Esophagus (tissue), 2 donors: ENCODE results near the gene COL15A1. TPM values are rescaled to one million over a fixed set of nuclear protein-coding genes. Genes with fewer than 3 reads are reported as not detected.
"Not testable (repeated sequence)": the region's sequence is repeated elsewhere in the genome, so short reads cannot be mapped to it uniquely, and the experiment has no call there.

Source experiments
- H3K27ac ChIP-seq, 2 donors: one replicate each; pipeline ENCODE4 v1.5.1; 2013; ENCODE audit warnings: low read depth in 2 of 2, mild to moderate bottlenecking in 2 of 2, inconsistent platforms in 1 of 2, low read length in 1 of 2, moderate library complexity in 1 of 2
- H3K27me3 ChIP-seq, 2 donors: one replicate each; pipeline ENCODE4 v1.6.1; 2013; ENCODE audit warnings: low read length in 2 of 2, control low read depth in 1 of 2, mild to moderate bottlenecking in 1 of 2; ENCODE audit not compliant: insufficient read depth in 2 of 2, control insufficient read depth in 1 of 2
- H3K36me3 ChIP-seq, 2 donors: one replicate each; pipeline ENCODE4 v1.6.1; 2013; ENCODE audit warnings: low read length in 1 of 2; ENCODE audit not compliant: control insufficient read depth in 2 of 2, insufficient read depth in 2 of 2
- H3K4me1 ChIP-seq, 2 donors: one replicate each; pipeline ENCODE4 v1.6.1; 2013; ENCODE audit warnings: low read length in 1 of 2; ENCODE audit not compliant: control insufficient read depth in 2 of 2, insufficient read depth in 2 of 2
- H3K4me3 ChIP-seq, 2 donors: one replicate each; pipeline ENCODE4 v1.5.1; 2013; ENCODE audit warnings: low read length in 2 of 2, mild to moderate bottlenecking in 2 of 2, low read depth in 1 of 2, moderate library complexity in 1 of 2
- H3K9me3 ChIP-seq, 2 donors: one replicate each; pipeline ENCODE4 v1.6.1; 2013; ENCODE audit warnings: mild to moderate bottlenecking in 2 of 2, low read depth in 1 of 2, low read length in 1 of 2, moderate library complexity in 1 of 2; ENCODE audit not compliant: control insufficient read depth in 2 of 2, insufficient read depth in 1 of 2
- WGBS, 2 donors: extraction: QIAGEN DNeasy Blood & Tissue Kit; methylation state at CpG; one replicate each; pipeline ENCODE4 v1.1.7; 2013; 5-methylcytosine and 5-hydroxymethylcytosine counted together
- polyA plus RNA-seq, 2 donors: library from polyadenylated mRNA; stranded (reverse); fragments of 200-250 nt; gene quantifications; one replicate each; pipeline ENCODE4 v1.2.3, GENCODE V29; 2013
- donor health status: healthy with polysubstance abuse.
- donor health status: Bipolar disorder and iron deficiency.

The COL15A1 gene
- polyA plus RNA-seq, 2 donors, result 5.2 to 7.3 TPM

GRCh38 chr9:99001892-99002291 is 58.2 kb downstream of the COL15A1 start:
- no peak overlapping the region for H3K4me3 ChIP-seq
- 96% methylated on average over 2 of the region's 2 CpGs for WGBS, 2 donors
- H3K4me1 ChIP-seq, result peaks cover 0 to 5% of the 10 kb centered on the region in 2 donors
- H3K27me3 ChIP-seq, result no peaks in the 10 kb centered on the region
- H3K9me3 ChIP-seq, result no peaks in the 10 kb centered on the region
- no peaks in the 10 kb centered on the region for H3K36me3 ChIP-seq
- no peak overlapping the region for H3K27ac ChIP-seq

GRCh38 chr9:99002706-99003105 is 59.0 kb downstream of the COL15A1 start:
- no peaks in the 10 kb centered on the region for H3K36me3 ChIP-seq
- H3K27me3 ChIP-seq, result no peaks in the 10 kb centered on the region
- H3K27ac ChIP-seq, result no peak overlapping the region

GRCh38 chr9:99003308-99003707 is 59.6 kb downstream of the COL15A1 start:
- no peak overlapping the region for H3K27ac ChIP-seq
- H3K27me3 ChIP-seq, result no peaks in the 10 kb centered on the region
- H3K9me3 ChIP-seq, result no peaks in the 10 kb centered on the region
- H3K4me1 ChIP-seq, result peaks cover 0 to 5% of the 10 kb centered on the region in 2 donors
- no peak overlapping the region for H3K4me3 ChIP-seq
- WGBS, 2 donors, result 94 to 97% methylated on average over 5 of the region's 5 CpGs
- H3K36me3 ChIP-seq, result no peaks in the 10 kb centered on the region

More at GRCh38 chr9:99002706-99003105, 59.0 kb downstream of the COL15A1 start:
- Histone ChIP-seq H3K4me1 (peaks cover 0 to 5% of the 10 kb centered on the region in 2 donors), H3K9me3 (no peaks in the 10 kb centered on the region), H3K4me3 (no peak overlapping the region)

GRCh38 chr9:99004115-99004514 is 60.4 kb downstream of the COL15A1 start:
- peaks cover 0 to 1% of the 10 kb centered on the region in 2 donors for H3K4me1 ChIP-seq
- H3K27ac ChIP-seq, result no peak overlapping the region
- H3K9me3 ChIP-seq, result no peaks in the 10 kb centered on the region
- H3K27me3 ChIP-seq, result no peaks in the 10 kb centered on the region
- no peaks in the 10 kb centered on the region for H3K36me3 ChIP-seq
- no peak overlapping the region for H3K4me3 ChIP-seq
- 89 to 92% methylated on average over 5 of the region's 5 CpGs for WGBS, 2 donors

- H3K4me3 ChIP-seq, result no peak overlapping the region
- no peaks in the 10 kb centered on the region for H3K27me3 ChIP-seq
- H3K9me3 ChIP-seq, result no peaks in the 10 kb centered on the region
- no peak overlapping the region for H3K27ac ChIP-seq
- 93 to 94% methylated on average over 14 to 16 of the region's 16 CpGs for WGBS, 2 donors
- H3K4me1 ChIP-seq, result no peaks in the 10 kb centered on the region
- no peaks in the 10 kb centered on the region for H3K36me3 ChIP-seq
Measured at GRCh38 chr9:99004717-99005460, 61.2 kb downstream of the COL15A1 start.

- Histone ChIP-seq H3K36me3 (no peaks in the 10 kb centered on the region), H3K9me3 (peaks cover 0 to 2% of the 10 kb centered on the region in 2 donors), H3K27ac (no peak overlapping the region), H3K27me3 (no peaks in the 10 kb centered on the region), H3K4me1 (no peaks in the 10 kb centered on the region), H3K4me3 (no peak overlapping the region)
- WGBS, 2 donors, result 94 to 95% methylated on average over 6 of the region's 6 CpGs
Measured at GRCh38 chr9:99005651-99006050, 61.9 kb downstream of the COL15A1 start.

GRCh38 chr9:99006511-99006910 is 62.8 kb downstream of the COL15A1 start:
- no peaks in the 10 kb centered on the region for H3K36me3 ChIP-seq
- H3K4me1 ChIP-seq, result no peaks in the 10 kb centered on the region
- peaks cover 0 to 2% of the 10 kb centered on the region in 2 donors for H3K9me3 ChIP-seq
- 90 to 100% methylated on average over 1 of the region's 1 CpG for WGBS, 2 donors
- H3K27me3 ChIP-seq, result no peaks in the 10 kb centered on the region
- no peak overlapping the region for H3K27ac ChIP-seq
- H3K4me3 ChIP-seq, result no peak overlapping the region

- H3K9me3 ChIP-seq, result peaks cover 0 to 2% of the 10 kb centered on the region in 2 donors
- 50 to 71% methylated on average over 2 of the region's 2 CpGs for WGBS, 2 donors
Measured at GRCh38 chr9:99006979-99007378, 63.3 kb downstream of the COL15A1 start.

GRCh38 chr9:99008203-99008602 is 64.5 kb downstream of the COL15A1 start:
- Histone ChIP-seq H3K36me3 (no peaks in the 10 kb centered on the region), H3K9me3 (peaks cover 0 to 2% of the 10 kb centered on the region in 2 donors), H3K27me3 (no peaks in the 10 kb centered on the region), H3K27ac (no peak overlapping the region), H3K4me1 (no peaks in the 10 kb centered on the region), H3K4me3 (no peak overlapping the region)

More at GRCh38 chr9:99006979-99007378, 63.3 kb downstream of the COL15A1 start:
- Histone ChIP-seq H3K27ac (no peak overlapping the region), H3K36me3 (no peaks in the 10 kb centered on the region), H3K27me3 (no peaks in the 10 kb centered on the region), H3K4me3 (no peak overlapping the region), H3K4me1 (no peaks in the 10 kb centered on the region)

GRCh38 chr9:99010393-99010792 is 66.7 kb downstream of the COL15A1 start:
- WGBS, 2 donors, result 91 to 94% methylated on average over 8 of the region's 8 CpGs
- not testable (repeated sequence) for H3K27ac ChIP-seq, H3K9me3 ChIP-seq, H3K27me3 ChIP-seq, H3K4me1 ChIP-seq, H3K36me3 ChIP-seq, H3K4me3 ChIP-seq
